ENCODE results near the gene PEF1.

- TF ChIP-seq POLR2AphosphoS5 (IDR thresholded peaks at IDR 0.05; ENCODE audit: low read depth, low read length) (no peak), POLR2A (IDR thresholded peaks at IDR 0.05; ENCODE audit: low read depth, low read length) (no peak), TAF1 (IDR thresholded peaks at IDR 0.05; ENCODE audit: borderline replicate concordance, low read depth, low read length) (no peak)
Observed at GRCh38 chr1:31667065-31667785, 22.5 kb upstream of the PEF1 start.

Measured in GM12892 (cell line).